GM18861 (cell line): ENCODE measurements around the gene SEMA6C.
A peak's percentile ranks its signal among the peaks of the same experiment; 100 is the strongest.

ENCODE experiments used
- ATAC-seq: cut with Tn5 transposase; IDR thresholded peaks from one replicate; pipeline ENCODE4 v1.9.1; 2021; ENCODE audit not compliant: unreplicated experiment

The SEMA6C gene

DNA sequence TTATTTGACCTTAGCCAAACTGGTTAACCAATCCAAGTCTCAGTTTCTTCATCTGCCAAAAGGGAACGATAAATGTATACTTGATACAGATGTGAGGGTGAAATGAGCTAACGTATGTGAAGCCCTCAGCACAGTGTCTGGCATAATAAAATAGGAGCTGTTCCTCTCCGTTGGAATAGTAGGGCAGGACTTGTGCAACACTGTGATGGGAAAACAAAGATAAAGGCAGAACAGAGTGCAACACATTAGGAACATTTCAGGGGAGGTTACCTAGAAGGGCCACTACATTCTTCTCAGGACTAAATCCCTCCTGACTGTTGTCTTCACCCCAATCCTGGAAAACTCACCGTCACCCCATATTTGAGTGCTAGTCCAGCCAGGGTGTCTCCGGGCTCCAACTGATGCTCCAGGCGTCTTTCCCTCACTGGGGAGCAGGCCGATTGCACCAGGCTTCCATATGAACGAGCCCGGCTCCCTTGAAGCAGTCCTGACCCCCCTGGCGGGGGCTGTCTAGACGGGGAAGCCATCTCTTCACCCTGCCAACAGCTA lies 18.4 kb upstream of the SEMA6C start:
- no peak for ATAC-seq

GRCh38 chr1:151159373-151159772 lies 12.9 kb upstream of the SEMA6C start:
- no peak for ATAC-seq

DNA sequence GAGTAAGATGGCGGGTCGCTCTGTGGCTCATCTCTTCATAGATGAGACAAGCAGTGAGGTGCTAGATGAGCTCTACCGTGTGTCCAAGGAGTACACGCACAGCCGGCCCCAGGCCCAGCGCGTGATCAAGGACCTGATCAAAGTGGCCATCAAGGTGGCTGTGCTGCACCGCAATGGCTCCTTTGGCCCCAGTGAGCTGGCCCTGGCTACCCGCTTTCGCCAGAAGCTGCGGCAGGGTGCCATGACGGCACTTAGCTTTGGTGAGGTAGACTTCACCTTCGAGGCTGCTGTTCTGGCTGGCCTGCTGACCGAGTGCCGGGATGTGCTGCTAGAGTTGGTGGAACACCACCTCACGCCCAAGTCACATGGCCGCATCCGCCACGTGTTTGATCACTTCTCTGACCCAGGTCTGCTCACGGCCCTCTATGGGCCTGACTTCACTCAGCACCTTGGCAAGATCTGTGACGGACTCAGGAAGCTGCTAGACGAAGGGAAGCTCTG lies 12.4 kb upstream of the SEMA6C start:
- ATAC-seq: no peak

DNA sequence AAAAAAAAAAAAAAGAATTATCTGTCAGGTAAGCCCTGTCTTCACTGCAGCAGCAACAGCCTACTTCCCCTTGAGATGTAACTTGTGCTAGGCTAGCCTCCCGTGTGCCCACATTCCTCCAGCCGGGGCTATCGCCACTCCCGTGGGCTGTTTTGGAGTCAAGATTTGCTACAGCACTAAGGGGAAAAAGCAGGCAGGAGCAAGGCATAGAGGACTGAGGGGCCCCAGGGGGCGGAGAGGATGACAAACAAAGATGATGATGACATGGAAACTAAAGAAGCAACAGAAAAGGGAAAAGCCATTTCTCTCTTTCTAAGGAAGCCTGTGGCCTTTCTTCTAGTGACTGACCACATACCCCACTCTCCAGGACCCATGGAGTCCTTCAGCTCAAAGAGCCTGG lies 11.9 kb upstream of the SEMA6C start:
- ATAC-seq: no peak

GRCh38 chr1:151157067-151157531 lies 10.7 kb upstream of the SEMA6C start:
- ATAC-seq: no peak

DNA sequence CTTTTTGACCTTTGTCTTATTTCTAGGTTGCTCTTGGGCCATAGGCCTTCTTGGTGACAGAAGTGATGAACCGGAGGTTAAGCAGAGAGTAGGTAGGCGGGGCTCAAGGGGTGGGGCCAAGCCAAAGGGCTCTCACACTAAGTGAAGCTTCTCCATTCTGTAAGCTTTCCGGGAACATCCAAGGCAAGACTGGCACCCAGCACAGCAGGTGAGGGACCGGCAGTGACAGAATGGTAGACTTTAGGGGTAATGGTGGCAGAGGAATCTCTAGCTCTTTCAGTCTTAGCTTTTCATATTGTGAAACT lies 10.0 kb upstream of the SEMA6C start, which contains the start of gene TNFAIP8L2:
TNFAIP8L2 (plus strand) TSS at position 135 of the 305 bp plus-strand sequence. CDS start 2,049 bp downstream, outside the sequence.
- ATAC-seq: peak; percentile 41

DNA sequence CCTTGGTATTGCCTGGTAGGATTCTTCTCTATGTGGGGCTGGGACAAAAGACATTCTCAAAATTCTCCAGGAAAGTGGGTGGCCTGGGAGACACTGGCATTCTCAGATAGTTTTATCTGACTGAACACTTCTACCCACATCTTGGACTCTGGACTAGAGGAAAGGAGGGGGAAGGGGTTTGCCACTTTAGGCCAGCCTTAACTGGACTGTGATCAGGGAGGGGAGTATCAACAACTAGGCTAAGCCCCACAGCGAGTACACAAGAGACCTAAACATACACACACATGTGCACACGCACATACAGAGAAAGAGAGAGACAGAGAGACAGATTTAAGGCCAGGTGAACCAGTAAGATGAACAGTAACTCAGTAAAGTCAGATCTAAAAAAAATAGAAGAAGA lies 1.2 kb upstream of the SEMA6C start:
- ATAC-seq: no peak

DNA sequence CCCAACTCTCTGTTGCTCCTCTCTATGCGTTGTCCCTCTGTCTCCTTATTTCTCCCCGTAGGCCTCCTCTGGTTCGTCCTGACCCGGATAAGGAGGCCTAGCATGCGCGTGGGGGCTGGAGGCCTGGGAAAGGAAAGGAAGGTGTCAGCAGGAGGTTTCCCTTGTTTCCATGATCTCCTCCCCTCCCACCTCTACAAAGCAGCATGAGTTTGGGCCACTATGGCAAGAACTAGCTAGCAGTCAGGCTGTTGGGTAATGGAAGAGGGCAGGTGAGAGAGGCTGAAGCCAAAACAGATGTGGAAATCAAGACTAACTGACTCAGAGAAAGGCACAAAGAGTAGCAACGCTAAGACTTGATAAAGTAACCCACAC lies 687 bp upstream of the SEMA6C start:
- no peak for ATAC-seq

- no peak for ATAC-seq
Observed at GRCh38 chr1:151146072-151146411, 389 bp downstream of the SEMA6C start.

- ATAC-seq: no peak
Observed at GRCh38 chr1:151145304-151146071, 943 bp downstream of the SEMA6C start.

- no peak for ATAC-seq
Observed at GRCh38 chr1:151144474-151145303, 1.7 kb downstream of the SEMA6C start.

- no peak for ATAC-seq
Observed at GRCh38 chr1:151143986-151144385, 2.4 kb downstream of the SEMA6C start.

- no peak for ATAC-seq
Observed at GRCh38 chr1:151143057-151143435, 3.4 kb downstream of the SEMA6C start.

DNA sequence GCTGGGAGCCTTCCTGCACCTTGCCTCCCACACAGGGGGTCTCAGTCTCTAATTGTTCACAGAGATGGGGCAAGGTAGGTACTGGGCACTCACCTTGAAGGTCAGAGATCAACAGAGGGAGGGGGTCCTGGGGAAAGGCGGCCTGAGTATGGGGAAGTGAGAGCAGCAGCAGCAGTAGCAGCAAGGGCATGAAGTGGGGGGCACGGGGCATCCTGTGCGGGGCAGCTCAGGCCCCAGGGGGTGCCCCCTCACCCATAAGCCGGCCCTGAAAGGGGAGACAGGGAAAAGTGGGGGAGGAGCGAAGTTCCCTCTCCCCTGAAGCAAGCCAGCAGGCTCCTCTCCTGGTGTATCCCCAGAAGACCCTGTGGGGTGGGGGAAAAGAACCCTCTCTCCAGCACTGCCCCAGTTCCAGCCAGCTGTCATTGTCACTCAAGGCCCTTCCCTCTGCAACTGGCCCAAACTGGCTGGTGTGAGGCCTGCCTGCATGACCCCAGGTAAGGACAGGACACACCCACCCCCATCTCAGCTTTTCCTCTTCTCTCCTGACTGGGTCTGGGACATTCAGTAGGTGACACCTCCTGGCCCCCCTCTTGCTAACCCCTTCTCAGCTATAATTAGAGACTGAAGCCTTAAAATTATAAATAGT lies 3.9 kb downstream of the SEMA6C start:
- no peak for ATAC-seq

GRCh38 chr1:151137789-151138188 lies 8.6 kb downstream of the SEMA6C start:
- ATAC-seq: no peak

GRCh38 chr1:151135433-151136385 lies 10.7 kb downstream of the SEMA6C start:
- ATAC-seq: no peak

GRCh38 chr1:151134991-151135390 lies 11.4 kb downstream of the SEMA6C start:
- ATAC-seq: no peak

GRCh38 chr1:151134396-151134795 lies 12.0 kb downstream of the SEMA6C start:
- no peak for ATAC-seq

DNA sequence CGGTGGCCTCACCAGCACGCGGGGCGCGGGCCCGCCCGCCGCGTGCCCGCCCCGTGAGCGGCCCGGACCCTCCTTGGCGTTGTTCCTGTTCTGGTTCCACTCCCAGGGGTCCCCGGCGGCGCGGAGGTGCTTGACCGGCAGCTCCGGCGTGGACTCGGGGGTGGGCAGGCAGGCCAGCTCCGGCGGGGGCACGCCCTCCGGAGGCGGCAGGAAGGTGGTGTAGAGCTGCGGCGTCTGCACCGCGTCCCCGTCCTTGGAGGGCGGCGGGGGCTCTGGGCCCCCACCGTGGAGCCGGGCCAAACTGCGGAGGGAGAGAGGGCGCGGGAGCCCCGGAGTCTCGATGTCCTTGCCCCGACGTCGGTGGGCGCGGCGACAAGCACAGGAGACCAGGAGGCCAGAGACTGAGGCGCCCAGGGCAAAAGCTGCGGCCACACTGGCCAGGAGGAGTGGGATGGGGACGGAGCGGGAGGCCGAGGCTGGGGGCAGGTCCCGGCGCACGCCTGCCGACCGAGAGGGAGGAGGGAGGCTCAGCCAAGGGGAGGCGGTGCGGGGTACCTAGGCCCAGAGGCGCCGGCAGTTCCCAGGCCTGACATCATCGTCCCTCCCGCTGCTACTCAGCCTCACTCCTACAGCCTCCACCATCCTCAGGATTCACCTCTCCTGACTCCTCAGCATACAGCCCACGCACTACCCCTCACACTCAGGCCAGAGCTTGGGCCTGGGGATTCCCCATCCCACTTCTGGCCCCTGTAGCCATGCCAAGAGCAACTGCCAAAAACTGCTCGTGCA lies 13.2 kb downstream of the SEMA6C start:
- ATAC-seq: no peak
